LNCAP (cell line): ENCODE measurements around the gene TWNK.

ENCODE experiments used
- CTCF ChIP-seq: fragments of 450-650 bp; IDR thresholded peaks from 2 replicates; pipeline ENCODE4 v1.5.1; 2017; ENCODE audit warnings: mild to moderate bottlenecking

The TWNK gene

GRCh38 chr10:101040851-101041250 is 53.5 kb downstream of the TWNK start:
- no peak for TF ChIP-seq CTCF

- peak; percentile 58 for TF ChIP-seq CTCF
Measured at GRCh38 chr10:101041252-101041761, 54.0 kb downstream of the TWNK start.

GRCh38 chr10:101042118-101042517 is 54.8 kb downstream of the TWNK start:
- no peak for TF ChIP-seq CTCF

- TF ChIP-seq CTCF: no peak
Measured at GRCh38 chr10:101042667-101043362, 55.5 kb downstream of the TWNK start.

- no peak for TF ChIP-seq CTCF
Measured at GRCh38 chr10:101043363-101043707, 56.0 kb downstream of the TWNK start.
